ENCODE measurements around the gene PPP2R3B.

The PPP2R3B gene

GRCh38 chrX:340641-341423, 45.9 kb downstream of the PPP2R3B start:
- Histone ChIP-seq H3K79me1 (ENCODE audit: low read depth, low read length) (peaks cover 2% of the 10 kb centered on the region), H3K27me3 (ENCODE audit: control insufficient read depth in 3 of 3, insufficient read depth in 3 of 3, low read depth in 1 of 3, low read length in 3 of 3) (no peaks in the 10 kb centered on the region), H3K4me3 (ENCODE audit: low read length in 2 of 2) (no peak overlapping the region), H3K18ac (ENCODE audit: low read length) (peak overlapping the region; percentile 48), H3K9me3 (replicated peaks in 1 of 2; ENCODE audit: control insufficient read depth in 2 of 2, insufficient read depth in 1 of 2, low read depth in 1 of 2, low read length in 2 of 2) (peaks cover 15 to 25% of the 10 kb centered on the region in 2 donors), H3K36me3 (replicated peaks in 1 of 2; ENCODE audit: control insufficient read depth in 2 of 2, insufficient read depth in 2 of 2, low read length in 2 of 2) (peaks cover 29 to 56% of the 10 kb centered on the region in 2 donors), H4K91ac (ENCODE audit: low read depth, low read length, poor library complexity) (no peak overlapping the region), H2BK5ac (ENCODE audit: low read length) (no peak overlapping the region), H3K4me2 (ENCODE audit: insufficient read depth, low read length, poor library complexity, severe bottlenecking) (no peak overlapping the region), H3K9ac (ENCODE audit: low read depth, low read length, poor library complexity) (peak overlapping the region; percentile 30), H2AFZ (ENCODE audit: low read length) (no peak overlapping the region), H3K4ac (ENCODE audit: low read length) (no peak overlapping the region), H4K8ac (ENCODE audit: low read depth, low read length) (no peak overlapping the region), H2BK120ac (ENCODE audit: low read depth, low read length) (no peak overlapping the region), H3K4me1 (ENCODE audit: control insufficient read depth in 2 of 2, insufficient read depth in 1 of 2, low read depth in 1 of 2, low read length in 2 of 2) (no peaks in the 10 kb centered on the region), H3K23ac (ENCODE audit: low read depth, low read length, poor library complexity) (peak overlapping the region; percentile 73), H3K14ac (ENCODE audit: low read length) (no peak overlapping the region), H3K27ac (replicated peaks; ENCODE audit: low read length) (no peak overlapping the region), H2AK5ac (ENCODE audit: low read depth, low read length) (no peak overlapping the region), H2BK15ac (ENCODE audit: low read length) (no peak overlapping the region), H2BK12ac (ENCODE audit: low read length) (no peak overlapping the region)
- WGBS, 2 donors (ENCODE audit: extremely low coverage in 2 of 2, insufficient read length in 2 of 2, insufficient replicate concordance in 1 of 2) = no CpG with 5 or more reads among the region's 52 CpGs
- no peak for DNase-seq (ENCODE audit: low spot score)

GRCh38 chrX:340121-340520, 46.6 kb downstream of the PPP2R3B start:
- Histone ChIP-seq H2AK5ac (ENCODE audit: low read depth, low read length) (no peak overlapping the region), H3K4me3 (ENCODE audit: low read length in 2 of 2) (no peak overlapping the region), H3K4me1 (ENCODE audit: control insufficient read depth in 2 of 2, insufficient read depth in 1 of 2, low read depth in 1 of 2, low read length in 2 of 2) (no peaks in the 10 kb centered on the region), H2BK5ac (ENCODE audit: low read length) (no peak overlapping the region), H3K18ac (ENCODE audit: low read length) (no peak overlapping the region), H3K9ac (ENCODE audit: low read depth, low read length, poor library complexity) (no peak overlapping the region), H2BK12ac (ENCODE audit: low read length) (no peak overlapping the region), H3K27ac (replicated peaks; ENCODE audit: low read length) (no peak overlapping the region), H3K9me3 (replicated peaks in 1 of 2; ENCODE audit: control insufficient read depth in 2 of 2, insufficient read depth in 1 of 2, low read depth in 1 of 2, low read length in 2 of 2) (peaks cover 15 to 24% of the 10 kb centered on the region in 2 donors), H3K23ac (ENCODE audit: low read depth, low read length, poor library complexity) (no peak overlapping the region), H3K79me1 (ENCODE audit: low read depth, low read length) (peaks cover 2% of the 10 kb centered on the region), H3K4me2 (ENCODE audit: insufficient read depth, low read length, poor library complexity, severe bottlenecking) (no peak overlapping the region), H4K8ac (ENCODE audit: low read depth, low read length) (no peak overlapping the region), H3K14ac (ENCODE audit: low read length) (no peak overlapping the region), H3K27me3 (ENCODE audit: control insufficient read depth in 3 of 3, insufficient read depth in 3 of 3, low read depth in 1 of 3, low read length in 3 of 3) (no peaks in the 10 kb centered on the region), H3K4ac (ENCODE audit: low read length) (no peak overlapping the region), H2BK15ac (ENCODE audit: low read length) (no peak overlapping the region), H2AFZ (ENCODE audit: low read length) (no peak overlapping the region), H2BK120ac (ENCODE audit: low read depth, low read length) (no peak overlapping the region), H3K36me3 (replicated peaks in 1 of 2; ENCODE audit: control insufficient read depth in 2 of 2, insufficient read depth in 2 of 2, low read length in 2 of 2) (peaks cover 29 to 59% of the 10 kb centered on the region in 2 donors), H4K91ac (ENCODE audit: low read depth, low read length, poor library complexity) (no peak overlapping the region)
- no CpG with 5 or more reads among the region's 24 CpGs for WGBS, 2 donors (ENCODE audit: extremely low coverage in 2 of 2, insufficient read length in 2 of 2, insufficient replicate concordance in 1 of 2)
- no peak for DNase-seq (ENCODE audit: low spot score)

GRCh38 chrX:338836-339400, 47.8 kb downstream of the PPP2R3B start:
- H3K36me3 ChIP-seq (replicated peaks in 1 of 2; ENCODE audit: control insufficient read depth in 2 of 2, insufficient read depth in 2 of 2, low read length in 2 of 2) = peaks cover 23 to 59% of the 10 kb centered on the region in 2 donors
- peaks cover 9 to 14% of the 10 kb centered on the region in 2 donors for H3K9me3 ChIP-seq (replicated peaks in 1 of 2; ENCODE audit: control insufficient read depth in 2 of 2, insufficient read depth in 1 of 2, low read depth in 1 of 2, low read length in 2 of 2)
- H3K4me3 ChIP-seq (ENCODE audit: low read length in 2 of 2) = peak overlapping the region in 1 of 2 donors; percentile 22
- H3K23ac ChIP-seq (ENCODE audit: low read depth, low read length, poor library complexity) = peak overlapping the region; percentile 91
- H3K18ac ChIP-seq (ENCODE audit: low read length) = peak overlapping the region; percentile 57
- no peak for DNase-seq (ENCODE audit: low spot score)
- H4K91ac ChIP-seq (ENCODE audit: low read depth, low read length, poor library complexity) = no peak overlapping the region
- WGBS, 2 donors (ENCODE audit: extremely low coverage in 2 of 2, insufficient read length in 2 of 2, insufficient replicate concordance in 1 of 2) = no CpG with 5 or more reads among the region's 44 CpGs
- H2BK15ac ChIP-seq (ENCODE audit: low read length) = no peak overlapping the region
- H3K27me3 ChIP-seq (ENCODE audit: control insufficient read depth in 3 of 3, insufficient read depth in 3 of 3, low read depth in 1 of 3, low read length in 3 of 3) = no peaks in the 10 kb centered on the region
- no peak overlapping the region for H3K27ac ChIP-seq (replicated peaks; ENCODE audit: low read length)
- no peak overlapping the region for H2AFZ ChIP-seq (ENCODE audit: low read length)
- no peak overlapping the region for H3K4ac ChIP-seq (ENCODE audit: low read length)
- no peak overlapping the region for H4K8ac ChIP-seq (ENCODE audit: low read depth, low read length)
- no peak overlapping the region for H3K4me2 ChIP-seq (ENCODE audit: insufficient read depth, low read length, poor library complexity, severe bottlenecking)
- no peak overlapping the region for H2BK5ac ChIP-seq (ENCODE audit: low read length)
- H3K14ac ChIP-seq (ENCODE audit: low read length) = no peak overlapping the region
- no peaks in the 10 kb centered on the region for H3K4me1 ChIP-seq (ENCODE audit: control insufficient read depth in 2 of 2, insufficient read depth in 1 of 2, low read depth in 1 of 2, low read length in 2 of 2)
- no peak overlapping the region for H2BK120ac ChIP-seq (ENCODE audit: low read depth, low read length)
- H3K79me1 ChIP-seq (ENCODE audit: low read depth, low read length) = peaks cover 4% of the 10 kb centered on the region
- no peak overlapping the region for H2BK12ac ChIP-seq (ENCODE audit: low read length)
- no peak overlapping the region for H2AK5ac ChIP-seq (ENCODE audit: low read depth, low read length)
- H3K9ac ChIP-seq (ENCODE audit: low read depth, low read length, poor library complexity) = peak overlapping the region; percentile 30

- Histone ChIP-seq H3K4me2 (ENCODE audit: insufficient read depth, low read length, poor library complexity, severe bottlenecking) (no peak overlapping the region), H2AK5ac (ENCODE audit: low read depth, low read length) (no peak overlapping the region), H2AFZ (ENCODE audit: low read length) (no peak overlapping the region), H3K36me3 (replicated peaks in 1 of 2; ENCODE audit: control insufficient read depth in 2 of 2, insufficient read depth in 2 of 2, low read length in 2 of 2) (peaks cover 26 to 63% of the 10 kb centered on the region in 2 donors), H2BK5ac (ENCODE audit: low read length) (no peak overlapping the region), H3K27ac (replicated peaks; ENCODE audit: low read length) (no peak overlapping the region), H3K14ac (ENCODE audit: low read length) (no peak overlapping the region), H2BK12ac (ENCODE audit: low read length) (no peak overlapping the region), H3K4me1 (ENCODE audit: control insufficient read depth in 2 of 2, insufficient read depth in 1 of 2, low read depth in 1 of 2, low read length in 2 of 2) (no peaks in the 10 kb centered on the region), H3K4ac (ENCODE audit: low read length) (no peak overlapping the region), H3K23ac (ENCODE audit: low read depth, low read length, poor library complexity) (peak overlapping the region; percentile 91), H3K79me1 (ENCODE audit: low read depth, low read length) (peaks cover 4% of the 10 kb centered on the region), H2BK120ac (ENCODE audit: low read depth, low read length) (no peak overlapping the region), H2BK15ac (ENCODE audit: low read length) (no peak overlapping the region), H3K9ac (ENCODE audit: low read depth, low read length, poor library complexity) (peak overlapping the region; percentile 30), H3K9me3 (replicated peaks in 1 of 2; ENCODE audit: control insufficient read depth in 2 of 2, insufficient read depth in 1 of 2, low read depth in 1 of 2, low read length in 2 of 2) (peaks cover 9 to 14% of the 10 kb centered on the region in 2 donors), H3K27me3 (ENCODE audit: control insufficient read depth in 3 of 3, insufficient read depth in 3 of 3, low read depth in 1 of 3, low read length in 3 of 3) (no peaks in the 10 kb centered on the region), H4K91ac (ENCODE audit: low read depth, low read length, poor library complexity) (no peak overlapping the region), H4K8ac (ENCODE audit: low read depth, low read length) (no peak overlapping the region), H3K18ac (ENCODE audit: low read length) (no peak overlapping the region), H3K4me3 (ENCODE audit: low read length in 2 of 2) (no peak overlapping the region)
- DNase-seq (ENCODE audit: low spot score) = no peak
- no CpG with 5 or more reads among the region's 53 CpGs for WGBS, 2 donors (ENCODE audit: extremely low coverage in 2 of 2, insufficient read length in 2 of 2, insufficient replicate concordance in 1 of 2)
Measured at GRCh38 chrX:338281-338835, 48.3 kb downstream of the PPP2R3B start.

All from neuronal stem cell (in vitro differentiated cells).